Activated B cell treated with CpG ODN at 0.5 μM for 24 hours (primary cell): ENCODE results near the gene COX8C. TPM values are rescaled to one million over a fixed set of nuclear protein-coding genes. Genes with fewer than 3 reads are reported as not detected.

Source experiments
- ATAC-seq: fragments of 200-7000 bp; cut with Tn5 transposase; one replicate; pipeline ENCODE4 v1.10.0; 2021; ENCODE audit warnings: low read depth, mild to moderate bottlenecking, moderate library complexity
- CTCF ChIA-PET: fragments of 350-600 bp; sonication (Branson Sonifier 250); formaldehyde crosslinking; loops from one replicate; lab custom pipeline; 2021; ENCODE audit warnings: antibody characterized with exemption; lab: Charles Lee
- POLR2A ChIA-PET: fragments of 350-600 bp; sonication (Branson Sonifier 250); formaldehyde crosslinking; loops from one replicate; lab custom pipeline; 2021; ENCODE audit warnings: antibody characterized with exemption; lab: Charles Lee
- DNase-seq: peaks from one replicate; pipeline ENCODE4 v3.0.0; 2022
- H3K27ac Mint-ChIP-seq: one replicate; pipeline ENCODE4 v1.8.0; 2020; ENCODE audit warnings: mixed read lengths
- H3K27me3 Mint-ChIP-seq: one replicate; pipeline ENCODE4 v1.8.0; 2021; ENCODE audit warnings: mixed read lengths
- H3K36me3 Mint-ChIP-seq: one replicate; pipeline ENCODE4 v1.8.0; 2021; ENCODE audit warnings: low read depth, mixed read lengths
- H3K4me1 Mint-ChIP-seq: one replicate; pipeline ENCODE4 v1.8.0; 2021; ENCODE audit warnings: mixed read lengths
- H3K4me3 Mint-ChIP-seq: one replicate; pipeline ENCODE4 v1.8.0; 2020; ENCODE audit warnings: mild to moderate bottlenecking, mixed read lengths
- H3K9me3 Mint-ChIP-seq: one replicate; pipeline ENCODE4 v1.8.0; 2020; ENCODE audit warnings: mixed read lengths
- CTCF ChIP-seq: fragments of 200-600 bp; IDR thresholded peaks from one replicate; pipeline ENCODE4 v1.8.0; 2022; ENCODE audit warnings: antibody characterized with exemption, mild to moderate bottlenecking
- intact Hi-C: fragments of 100-400 bp; cut with micrococcal nuclease; formaldehyde crosslinking; loops from one replicate; pipeline ENCODE4 v1.15.1; 2024
- total RNA-seq: library from RNA; stranded (reverse); gene quantifications from 2 replicates; pipeline ENCODE4 v1.2.3, GENCODE V29; 2022

COX8C gene
- total RNA-seq, 1 donor from 2014 or later: not detected

DNA sequence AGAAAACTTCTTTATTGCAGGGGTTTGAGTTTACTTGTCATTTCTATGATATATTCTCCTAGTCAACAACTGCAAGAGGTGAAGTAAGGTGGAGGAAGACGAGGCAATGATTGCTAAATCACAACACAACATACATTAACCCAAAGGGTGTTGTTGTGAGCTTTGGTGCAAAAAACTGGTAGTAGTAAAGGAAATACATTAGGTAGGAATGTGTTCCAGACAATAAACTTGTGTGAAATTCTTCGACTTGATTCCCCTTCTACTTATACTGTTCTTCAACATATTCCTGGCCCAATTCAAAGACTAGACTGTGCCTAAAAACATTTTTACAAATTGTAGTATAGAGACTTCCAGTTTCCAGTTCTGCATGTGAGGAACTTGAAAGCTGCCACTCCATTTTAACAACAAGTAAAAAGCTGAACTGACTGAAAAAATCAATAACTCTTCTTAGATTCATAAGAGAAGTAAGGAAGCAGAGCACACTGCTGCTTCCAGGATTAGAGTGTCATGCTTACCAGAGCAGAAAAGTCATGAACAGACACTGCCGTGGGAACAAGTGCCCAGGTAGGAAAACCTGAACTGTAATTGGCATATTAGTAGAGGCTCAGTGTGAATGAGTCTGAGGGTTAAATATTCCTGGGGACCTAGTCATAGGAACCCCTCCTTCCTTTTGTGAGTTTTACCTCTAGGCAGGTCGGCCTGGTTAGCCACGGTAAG lies 22.2 kb downstream of the COX8C start:
- no peak for ATAC-seq
- Mint-ChIP-seq H3K9me3 (peaks cover 21% of the 10 kb centered on the region), H3K4me1 (peaks cover 46% of the 10 kb centered on the region), H3K27me3 (no peaks in the 10 kb centered on the region), H3K27ac (peak overlapping the region; percentile 82), H3K36me3 (peaks cover 8% of the 10 kb centered on the region), H3K4me3 (peak overlapping the region; percentile 52)
- intact Hi-C loops: no loop called here
- CTCF ChIA-PET: interaction anchor here (1.0 to 1.2 kb wide), 2 partner anchors 12 to 13 kb away, joined by 3 read pairs; no protein-coding TSS in a partner anchor
- TF ChIP-seq CTCF: no peak
- POLR2A ChIA-PET: interaction anchor here (0.6 to 1.5 kb wide), 5 partner anchors 11 to 174 kb away, joined by 3 to 9 read pairs (median 3); partner anchors contain the start of gene BTBD7
- no peak for DNase-seq

- ATAC-seq: peak; percentile 91
- H3K4me1 Mint-ChIP-seq: peaks cover 49% of the 10 kb centered on the region
- CTCF ChIA-PET: interaction anchor here (1.0 to 1.2 kb wide), 2 partner anchors 12 to 13 kb away, joined by 3 read pairs; no protein-coding TSS in a partner anchor
Measured at GRCh38 chr14:93369713-93370266, 22.8 kb downstream of the COX8C start.

GRCh38 chr14:93375673-93376156 lies 28.7 kb downstream of the COX8C start:
- Mint-ChIP-seq H3K27me3 (no peaks in the 10 kb centered on the region), H3K4me3 (peak overlapping the region; percentile 57), H3K9me3 (peaks cover 16% of the 10 kb centered on the region), H3K36me3 (peaks cover 5% of the 10 kb centered on the region), H3K27ac (peak overlapping the region; percentile 92), H3K4me1 (peaks cover 55% of the 10 kb centered on the region)
- intact Hi-C loops: loop anchor here (1.0 to 5.0 kb wide), 3 partner anchors 42 to 582 kb away; partner anchors contain the start of genes BTBD7, GON7 and UBR7
- ChIA-PET CTCF (interaction anchor here (1.1 kb wide), 1 partner anchor 141 kb away, joined by 3 read pairs; no protein-coding TSS in a partner anchor), POLR2A (interaction anchor here (1.2 kb wide), 1 partner anchor 721 kb away, joined by 3 read pairs; no protein-coding TSS in a partner anchor)
- peak; percentile 96 for ATAC-seq
- DNase-seq: peak; percentile 53
- TF ChIP-seq CTCF: no peak

More at GRCh38 chr14:93369713-93370266, 22.8 kb downstream of the COX8C start:
- DNase-seq: no peak
- POLR2A ChIA-PET: interaction anchor here (0.6 to 1.5 kb wide), 3 partner anchors 10 to 104 kb away, joined by 3 to 9 read pairs (median 3); partner anchors contain the start of gene BTBD7
- Mint-ChIP-seq H3K36me3 (peaks cover 8% of the 10 kb centered on the region), H3K9me3 (peaks cover 21% of the 10 kb centered on the region), H3K27me3 (no peaks in the 10 kb centered on the region), H3K27ac (peak overlapping the region; percentile 82), H3K4me3 (peak overlapping the region; percentile 52)
- no peak for TF ChIP-seq CTCF
- intact Hi-C loops: no loop called here

DNA sequence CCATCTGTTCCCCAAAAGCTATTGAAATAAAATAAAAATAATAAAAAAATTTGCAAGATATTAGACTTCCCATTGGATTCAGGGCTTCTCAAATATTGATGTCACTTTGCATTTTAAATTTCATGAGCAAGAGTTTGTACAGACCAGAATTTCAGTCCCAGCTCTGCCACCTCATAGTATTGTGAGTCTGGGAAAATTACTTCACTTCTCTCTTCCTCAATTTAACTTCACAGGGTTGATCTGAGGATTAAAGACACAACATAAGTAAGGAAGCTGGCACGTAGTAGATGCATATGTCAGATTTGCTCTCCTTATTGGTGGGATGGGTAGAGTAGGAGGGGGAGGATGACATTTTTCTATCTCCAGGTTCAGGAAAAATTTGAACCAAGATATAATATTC lies 32.8 kb downstream of the COX8C start:
- H3K27ac Mint-ChIP-seq: no peak overlapping the region

More for the DNA sequence above, 32.8 kb downstream of the COX8C start:
- DNase-seq: no peak
- POLR2A ChIA-PET: interaction anchor here (3.3 kb wide), 1 partner anchor 10 kb away, joined by 9 read pairs; no protein-coding TSS in a partner anchor
- H3K4me3 Mint-ChIP-seq: no peak overlapping the region
- no peaks in the 10 kb centered on the region for H3K27me3 Mint-ChIP-seq
- H3K36me3 Mint-ChIP-seq: no peaks in the 10 kb centered on the region
- H3K9me3 Mint-ChIP-seq: no peaks in the 10 kb centered on the region
- CTCF ChIA-PET: no interaction called here
- no peak for TF ChIP-seq CTCF
- H3K4me1 Mint-ChIP-seq: peaks cover 44% of the 10 kb centered on the region
- ATAC-seq: no peak
- intact Hi-C loops: loop anchor here (5.0 kb wide), 2 partner anchors 173 to 577 kb away; partner anchors contain the start of genes GON7 and UBR7
